ENCODE measurements around the gene MYRF. TPM values are rescaled to one million over a fixed set of nuclear protein-coding genes. Genes with fewer than 3 reads are reported as not detected.

The MYRF gene
- total and polyA plus RNA-seq, 2 donors (not counting 3 experiments of a cell fraction or from before 2014, with no cell fraction given) = 0.82 to 0.98 TPM

DNA sequence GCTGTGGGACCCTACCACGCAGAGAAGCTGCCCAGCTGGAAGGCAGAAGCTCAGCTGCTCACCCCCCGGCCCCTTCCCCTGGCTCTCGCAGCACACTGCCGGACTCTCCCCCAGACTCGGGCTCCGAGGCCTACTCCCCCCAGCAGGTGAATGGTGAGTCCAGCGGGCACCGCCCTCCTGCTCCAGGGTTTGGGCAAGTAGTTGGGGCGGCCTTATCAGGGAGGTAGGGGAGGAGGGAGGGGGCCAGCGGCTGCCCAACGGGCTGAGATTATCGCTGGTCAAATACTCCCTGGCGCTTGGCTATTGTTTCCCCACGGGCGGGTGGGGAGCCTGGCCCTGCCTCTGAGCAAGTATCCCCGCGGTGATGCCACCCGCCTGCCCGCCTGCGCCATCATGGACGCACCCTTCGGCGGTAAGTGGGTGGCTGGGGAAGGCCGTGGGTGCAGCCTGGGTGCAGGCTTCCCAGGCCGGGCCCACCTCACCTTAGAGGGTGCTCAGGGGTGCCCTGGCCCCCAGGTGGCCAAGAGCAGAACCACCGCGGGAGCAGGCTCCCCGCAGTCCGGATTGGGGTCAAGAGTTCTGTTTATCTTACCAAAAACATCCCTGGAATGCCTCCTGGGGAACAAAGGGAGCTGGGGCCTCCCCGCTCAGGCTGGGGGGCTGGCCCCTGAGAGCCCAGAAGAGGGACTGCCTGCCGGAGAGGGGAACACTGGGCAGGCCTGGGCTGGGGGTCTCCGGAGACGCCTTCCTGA lies 16.9 kb downstream of the MYRF start:
- no peak for TF ChIP-seq JUN (IDR thresholded peaks at IDR 0.05; ENCODE audit: borderline replicate concordance, insufficient read depth, insufficient read length, low read depth)
- TF ChIP-seq CTCF (IDR thresholded peaks at IDR 0.05; ENCODE audit: extremely low read depth in 1 of 2, insufficient read depth in 1 of 2, low read depth in 1 of 2, low read length in 2 of 2) = peak in 1 of 2 donors; percentile 6
- no peak for TF ChIP-seq MAX (IDR thresholded peaks at IDR 0.05; ENCODE audit: insufficient read depth, insufficient read length)
- TF ChIP-seq EZH2 (IDR thresholded peaks at IDR 0.05; ENCODE audit: borderline replicate concordance, low read depth, low read length, severe bottlenecking) = no peak
- no peak for TF ChIP-seq MYC (IDR thresholded peaks at IDR 0.05; ENCODE audit: low read depth, low read length)
- no peak for TF ChIP-seq GATA2 (IDR thresholded peaks at IDR 0.05; ENCODE audit: insufficient read depth, insufficient read length, low read depth, low read length)
- no peak for TF ChIP-seq FOS (IDR thresholded peaks at IDR 0.05; ENCODE audit: borderline replicate concordance, insufficient read depth, low read length)
- no peak for TF ChIP-seq POLR2A (IDR thresholded peaks at IDR 0.05; ENCODE audit: low read depth, low read length)
- Histone ChIP-seq H3K9me3 (replicated peaks; ENCODE audit: control insufficient read depth, insufficient read depth, low read length) (no peaks in the 10 kb centered on the region), H3K4me3 (replicated peaks in 1 of 3; ENCODE audit: insufficient read depth in 1 of 3, low read depth in 1 of 3, low read length in 3 of 3) (no peak overlapping the region), H4K20me1 (replicated peaks; ENCODE audit: control insufficient read depth, extremely low read depth, insufficient read depth, low read length) (no peaks in the 10 kb centered on the region), H3K79me2 (ENCODE audit: control insufficient read depth, insufficient read depth, low read length) (no peaks in the 10 kb centered on the region), H3K36me3 (ENCODE audit: control insufficient read depth in 2 of 2, extremely low read depth in 1 of 2, insufficient read depth in 2 of 2, low read length in 2 of 2) (no peaks in the 10 kb centered on the region), H3K9ac (replicated peaks; ENCODE audit: extremely low read depth, insufficient read depth, low read length) (no peak overlapping the region), H3K27me3 (ENCODE audit: control insufficient read depth in 2 of 2, insufficient read depth in 2 of 2, low read length in 2 of 2) (no peaks in the 10 kb centered on the region), H2AFZ (ENCODE audit: low read depth, low read length) (no peak overlapping the region), H3K9me1 (replicated peaks; ENCODE audit: control insufficient read depth, extremely low read depth, insufficient read depth, low read length) (no peaks in the 10 kb centered on the region), H3K27ac (ENCODE audit: insufficient read depth, low read depth, low read length) (no peak overlapping the region), H3K4me2 (ENCODE audit: insufficient read depth, low read length) (no peak overlapping the region), H3K4me1 (ENCODE audit: control insufficient read depth, extremely low read depth, insufficient read depth, low read length) (peaks cover 6% of the 10 kb centered on the region)
- no peak for FAIRE-seq
- CTCF ChIA-PET = no interaction called here
- no TSS peak for BruUV-seq (replicated peaks)
- no peak for DNase-seq (ENCODE audit: low read depth, low spot score)
- POLR2A ChIA-PET = no interaction called here
- intact Hi-C loops (cut with micrococcal nuclease) = no loop called here
- dilution Hi-C loops (cut with MboI; ENCODE audit: extremely low pct_ligation_motif_present, low sequenced_read_pairs) = no loop called here
